ENCODE measurements around the gene AP1M1.

Gene AP1M1

GRCh38 chr19:16233836-16234551, 36.3 kb downstream of the AP1M1 start:
- no peak for DNase-seq

GRCh38 chr19:16234552-16235445, 37.1 kb downstream of the AP1M1 start:
- no peak for DNase-seq

- no peak for DNase-seq
Observed at GRCh38 chr19:16235811-16236652, 38.3 kb downstream of the AP1M1 start.

- DNase-seq, result no peak
Observed at GRCh38 chr19:16244091-16244490, 46.4 kb downstream of the AP1M1 start.

DNA sequence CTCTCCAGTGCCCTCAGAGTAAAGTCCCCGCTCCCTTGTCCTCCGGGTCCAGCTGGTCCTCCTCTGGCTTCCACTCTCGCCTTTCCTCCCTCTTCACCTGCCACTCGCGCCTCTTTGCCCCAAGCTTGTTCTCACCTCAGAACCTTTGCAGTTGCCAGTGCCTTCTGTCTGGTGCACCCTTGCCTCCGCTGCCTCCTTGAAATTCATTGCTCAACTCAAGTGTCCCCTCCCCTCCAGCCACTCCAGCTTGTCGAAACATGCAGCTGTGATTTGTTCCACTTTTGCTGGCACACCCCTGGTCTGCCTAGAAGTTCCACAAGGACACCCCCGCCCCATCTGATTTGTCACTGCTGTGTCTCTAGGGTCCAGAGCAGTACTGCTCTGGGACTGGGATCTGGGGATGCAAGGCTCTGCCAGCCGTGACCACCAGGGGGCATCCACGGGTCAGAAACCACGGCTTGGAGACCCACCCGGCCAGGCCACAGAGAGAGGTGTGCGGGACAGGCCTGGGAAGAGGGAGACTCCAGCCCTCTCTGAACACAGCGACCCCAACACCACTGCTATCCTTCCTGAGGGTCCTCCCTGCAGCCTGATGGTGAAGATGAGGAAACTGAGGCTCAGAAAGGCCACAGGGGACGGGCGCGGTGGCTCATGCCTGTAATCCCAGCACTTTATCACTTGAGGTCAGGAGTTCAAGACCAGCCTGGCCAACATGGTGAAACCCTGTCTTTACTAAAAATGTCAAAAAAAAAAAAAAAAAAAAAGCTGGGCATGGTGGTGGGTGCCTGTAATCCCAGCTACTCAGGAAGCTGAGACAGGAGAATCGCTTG, 49.9 kb downstream of the AP1M1 start:
- peak; percentile 91 for DNase-seq

DNA sequence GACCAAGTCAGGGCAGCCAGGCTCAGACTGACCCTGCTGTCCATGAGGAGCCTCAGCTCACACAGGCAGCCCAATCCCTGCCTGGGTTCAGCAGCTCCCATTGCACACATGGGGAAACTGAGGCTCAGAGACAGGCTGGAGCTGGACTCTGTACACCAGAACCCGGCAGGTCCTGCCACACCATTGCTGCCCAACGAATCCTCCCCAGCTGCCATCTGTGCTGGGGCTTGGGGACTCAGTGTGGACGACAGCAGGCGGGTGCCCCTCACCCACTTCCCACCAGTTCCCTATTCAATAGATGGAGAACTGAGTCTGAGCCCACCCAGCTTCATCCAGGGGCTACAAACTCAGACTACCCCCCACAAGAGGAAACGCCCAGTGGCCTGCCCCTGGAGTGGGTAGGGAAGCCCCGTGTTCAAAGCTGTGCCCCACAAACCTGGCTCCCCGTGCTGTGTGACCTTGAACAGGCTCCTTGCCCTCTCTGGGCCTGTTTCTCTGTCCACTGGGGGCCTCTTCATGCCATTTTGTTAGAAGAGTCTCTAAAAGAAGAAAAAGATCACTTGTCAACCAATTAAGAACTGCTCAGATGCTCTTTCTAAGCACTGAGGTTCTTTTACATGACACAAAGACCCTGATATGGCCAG, 50.8 kb downstream of the AP1M1 start:
- no peak for DNase-seq

- no peak for DNase-seq
Observed at GRCh38 chr19:16249826-16250404, 52.2 kb downstream of the AP1M1 start.

- DNase-seq, result no peak
Observed at GRCh38 chr19:16252459-16253205, 54.9 kb downstream of the AP1M1 start.

- DNase-seq, result no peak
Observed at GRCh38 chr19:16254851-16255408, 57.2 kb downstream of the AP1M1 start.

DNA sequence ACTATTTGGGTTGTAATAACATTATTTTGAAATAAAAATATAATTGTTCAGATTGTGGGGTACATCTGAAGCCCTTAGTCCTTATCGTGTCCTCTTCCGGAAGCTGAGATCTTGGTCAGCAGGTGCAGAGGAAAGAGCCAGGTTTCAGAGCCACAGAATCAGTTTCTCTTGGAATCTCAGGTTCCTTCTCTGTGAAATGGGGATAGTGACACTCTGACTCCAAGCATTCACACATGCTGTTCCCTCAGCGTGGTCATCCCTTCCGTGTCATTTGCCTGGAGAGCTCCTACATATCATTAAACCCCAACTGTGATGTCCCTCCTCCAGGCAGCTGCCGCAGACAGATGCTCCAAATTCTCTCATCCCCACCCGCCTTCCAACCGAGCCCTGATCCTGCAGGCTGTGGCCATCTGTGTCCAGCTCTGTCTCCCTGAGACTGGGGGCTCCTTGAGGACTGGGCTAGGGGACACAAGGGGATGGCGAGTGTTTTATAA, 59.8 kb downstream of the AP1M1 start:
- no peak for DNase-seq

DNA sequence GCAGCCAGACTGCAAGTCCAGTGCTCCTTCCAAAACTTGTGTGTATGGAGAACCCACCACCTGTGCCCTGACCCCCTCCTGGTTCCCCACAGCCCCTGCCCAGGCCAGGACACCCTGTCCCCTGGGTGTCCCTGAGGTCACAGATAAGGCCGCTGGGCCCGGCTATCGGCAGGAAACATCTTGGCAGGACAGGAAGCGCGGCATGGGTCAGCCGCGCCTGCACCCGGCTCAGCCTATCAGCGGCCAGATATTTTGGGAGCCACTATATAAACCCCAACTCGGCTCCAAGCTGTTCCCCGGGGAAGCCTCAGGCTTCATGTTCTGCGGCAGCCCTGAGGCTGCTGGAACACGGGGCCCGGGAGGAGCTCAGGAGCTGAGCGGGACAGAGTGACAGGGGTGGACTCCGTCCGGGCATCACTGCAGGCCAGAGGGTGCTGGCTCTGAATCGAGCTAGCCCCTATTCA, 60.8 kb downstream of the AP1M1 start:
- no peak for DNase-seq

- DNase-seq, result no peak
Observed at GRCh38 chr19:16259385-16260159, 61.9 kb downstream of the AP1M1 start.

GRCh38 chr19:16260160-16260811, 62.6 kb downstream of the AP1M1 start:
- no peak for DNase-seq

GRCh38 chr19:16260812-16261161, 63.1 kb downstream of the AP1M1 start:
- DNase-seq, result no peak

DNA sequence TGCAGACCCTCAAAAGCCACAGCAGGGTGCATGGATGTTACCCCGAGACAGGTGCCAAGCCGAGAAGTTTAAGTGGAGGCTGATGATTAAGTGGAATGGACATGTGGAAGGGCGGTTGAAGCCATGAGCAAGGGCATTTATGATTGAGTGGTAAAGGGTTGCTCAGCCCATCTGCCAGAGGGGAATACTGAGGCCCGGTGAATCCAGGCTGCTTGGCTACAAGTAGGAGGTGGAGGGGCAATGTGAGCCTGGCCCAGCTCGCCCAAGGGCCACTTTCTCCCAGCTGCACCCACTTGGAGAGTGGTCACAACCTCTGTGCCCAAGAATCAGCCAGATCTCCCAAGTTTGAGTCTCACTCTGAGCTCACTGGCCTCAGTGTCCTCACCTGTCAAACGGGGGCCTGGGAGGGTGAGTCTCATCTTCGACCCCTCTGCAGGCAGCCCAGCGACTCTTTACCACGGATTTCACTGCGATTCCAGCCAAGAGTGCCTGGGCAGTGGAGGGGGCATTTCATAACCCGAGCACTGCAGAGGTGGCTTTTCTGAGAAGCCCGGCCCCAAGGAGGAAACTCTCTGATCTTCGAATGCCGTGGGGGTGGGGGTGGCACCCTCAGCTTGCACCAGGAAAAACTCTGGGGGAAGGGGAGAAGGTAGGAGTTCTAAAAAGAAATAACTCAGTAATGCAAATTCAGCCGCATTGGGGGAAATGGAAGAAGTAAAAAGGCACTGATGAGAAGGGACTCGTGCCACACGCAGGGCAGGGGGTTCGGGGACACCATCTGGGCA, 64.1 kb downstream of the AP1M1 start:
- DNase-seq, result no peak

DNA sequence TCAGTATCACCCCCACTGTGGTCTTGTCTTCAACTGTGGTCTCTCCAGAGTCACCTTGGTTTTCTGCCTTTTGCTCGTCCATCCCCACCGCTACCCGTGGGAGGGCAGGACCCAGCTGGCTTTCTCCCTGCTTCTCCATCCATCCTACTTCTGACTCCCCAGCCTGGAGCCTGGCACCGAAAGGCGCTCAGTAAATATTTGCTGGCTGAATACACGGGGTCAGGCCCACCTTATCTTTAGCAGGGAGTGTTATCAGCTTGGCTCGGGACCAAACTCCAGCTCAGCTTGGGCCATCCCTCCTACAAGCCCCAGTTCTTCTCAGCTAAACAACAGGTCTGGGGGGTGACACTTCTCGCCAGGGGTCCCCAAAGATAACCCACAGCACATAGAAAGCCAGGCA, 64.9 kb downstream of the AP1M1 start:
- no peak for DNase-seq

GRCh38 chr19:16263141-16263761, 65.5 kb downstream of the AP1M1 start:
- no peak for DNase-seq

Measured in activated CD4-positive, alpha-beta T cell treated with anti-CD3 and anti-CD28 coated beads for 48 hours (primary cell).